HT-29 (cell line): ENCODE measurements around the gene LMCD1. TPM values are rescaled to one million over a fixed set of nuclear protein-coding genes. Genes with fewer than 3 reads are reported as not detected.
A peak's percentile ranks its signal among the peaks of the same experiment; 100 is the strongest.

ENCODE experiments used
- DNase-seq: peaks from one replicate; pipeline ENCODE4 v3.0.0-alpha.2; 2015; ENCODE audit warnings: low spot score
- total RNA-seq: library from RNA; depleted of rRNA; stranded (reverse); fragments of >200 nt; shearing (Covaris generic); gene quantifications from 2 replicates; pipeline ENCODE4 v1.2.3, GENCODE V29; 2014

The LMCD1 gene
- total RNA-seq, 1 experiment from 2014 or later = 7.5 TPM

DNA sequence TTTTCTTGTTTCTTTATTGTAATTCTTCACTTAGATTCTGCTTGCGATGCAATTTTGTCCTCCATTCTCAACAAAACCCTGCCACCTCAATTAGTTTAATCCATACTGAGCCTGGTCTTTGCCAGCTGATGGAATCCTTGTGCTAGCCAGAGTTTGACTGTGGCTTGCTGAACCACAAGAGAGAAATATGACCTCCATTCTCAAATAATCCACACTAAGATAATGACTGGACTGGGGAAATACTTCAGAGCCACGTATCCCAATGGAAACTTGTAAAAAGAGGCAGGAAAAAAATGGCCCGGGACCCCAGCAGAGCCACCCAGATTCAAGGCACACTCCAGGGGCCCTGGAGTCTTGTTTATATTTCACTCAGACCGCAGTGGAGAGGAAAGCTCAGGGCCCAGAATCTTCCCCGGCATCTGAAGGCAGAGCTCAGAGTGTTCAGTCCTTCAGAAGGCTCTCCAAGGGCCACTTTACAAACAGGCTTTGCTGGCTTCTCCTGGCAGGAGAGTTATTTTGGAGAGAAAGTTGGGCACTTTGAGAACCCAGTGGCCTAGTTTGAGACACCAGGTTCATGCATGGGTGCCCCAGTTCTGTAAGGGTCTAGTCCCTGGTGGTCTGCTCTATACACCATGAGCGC, 80.3 kb downstream of the LMCD1 start:
- no peak for DNase-seq

DNA sequence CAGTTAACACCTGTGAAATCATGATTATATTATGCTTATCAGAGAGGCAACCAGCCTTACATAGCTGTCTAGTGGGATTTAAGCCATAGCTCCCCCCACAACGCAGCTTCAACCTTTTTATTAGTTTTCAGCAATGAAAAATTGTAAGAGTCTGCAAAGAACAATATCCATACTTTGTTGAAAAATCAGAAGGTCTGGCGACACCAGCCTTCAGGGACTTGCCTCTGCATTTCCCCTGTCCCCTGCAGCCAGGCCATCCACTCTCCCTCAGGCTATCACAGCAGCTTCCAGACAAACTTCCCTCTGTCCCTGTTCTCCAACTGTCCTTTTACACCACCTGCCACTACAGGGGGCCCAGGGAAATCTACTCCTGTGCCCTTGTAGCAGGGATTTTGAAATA, 83.0 kb downstream of the LMCD1 start:
- no peak for DNase-seq

DNA sequence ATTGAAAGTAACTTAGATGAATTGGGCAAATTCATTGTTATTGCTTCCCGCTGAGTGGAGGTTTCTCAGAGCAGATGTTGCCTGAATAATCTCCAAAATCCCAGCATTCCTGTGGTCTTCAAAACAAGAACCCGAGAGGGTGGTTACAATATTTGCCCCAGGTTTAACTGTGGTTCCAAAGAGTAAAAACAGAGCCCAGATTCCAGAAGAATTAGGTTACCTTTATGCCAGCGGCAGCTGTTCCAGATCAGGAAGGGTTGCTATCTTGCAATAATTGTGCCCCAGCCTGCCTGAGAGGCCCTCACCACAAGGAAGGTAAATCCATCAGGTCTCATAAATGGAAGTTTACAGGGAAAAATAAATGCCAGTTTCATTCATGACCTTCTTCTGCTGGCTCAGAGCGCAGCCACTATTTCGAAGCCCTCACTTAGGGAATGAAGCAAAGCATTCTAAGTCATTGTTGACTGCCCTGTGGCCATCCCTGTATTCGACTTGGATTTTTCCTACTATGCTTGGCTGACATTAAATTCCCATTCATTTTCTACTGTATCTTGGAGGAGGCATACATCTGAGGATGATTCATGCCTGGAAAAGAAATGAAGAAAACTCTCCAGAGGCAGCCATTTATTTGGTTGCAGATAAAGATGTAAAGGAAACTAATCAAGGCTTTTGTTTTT, 88.4 kb downstream of the LMCD1 start:
- no peak for DNase-seq

DNA sequence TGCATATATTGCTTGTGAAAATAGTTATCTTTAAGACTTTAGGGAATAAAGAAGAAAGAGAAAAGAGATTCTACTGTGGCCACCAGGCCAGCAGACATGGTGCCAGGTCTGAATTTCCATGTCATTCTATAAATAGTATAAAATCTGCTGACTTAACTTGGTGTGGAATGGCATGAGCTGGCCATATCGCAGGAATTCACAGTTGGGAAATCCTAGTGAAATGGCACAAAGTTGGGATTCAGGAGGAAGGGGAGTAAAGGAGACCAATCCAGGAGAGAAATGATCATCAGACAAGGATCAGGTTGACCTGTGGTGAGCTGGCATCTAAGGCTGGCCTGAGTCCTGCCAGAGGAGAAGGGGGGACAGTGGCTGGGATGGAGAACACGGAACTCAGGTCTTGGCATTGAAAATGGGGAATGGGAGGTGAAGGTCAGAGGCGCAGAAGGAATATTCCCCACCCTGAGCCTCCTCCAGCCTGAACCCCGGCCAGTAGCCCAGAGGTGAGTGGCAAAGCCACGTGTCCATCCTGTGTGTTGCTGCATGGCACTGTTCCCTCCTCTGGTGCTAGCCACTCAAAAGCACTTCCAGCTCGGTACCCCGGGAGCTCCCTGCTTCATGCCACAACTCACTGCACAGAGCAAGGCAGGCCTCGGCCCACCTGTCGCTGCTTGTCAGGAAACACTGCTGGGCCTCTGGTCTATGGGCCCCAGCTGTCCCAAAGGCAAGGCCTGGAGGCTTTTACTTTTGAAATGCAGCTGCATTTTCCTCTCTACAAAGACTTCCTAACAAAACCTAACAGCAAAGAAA, 91.6 kb downstream of the LMCD1 start:
- DNase-seq = no peak

DNA sequence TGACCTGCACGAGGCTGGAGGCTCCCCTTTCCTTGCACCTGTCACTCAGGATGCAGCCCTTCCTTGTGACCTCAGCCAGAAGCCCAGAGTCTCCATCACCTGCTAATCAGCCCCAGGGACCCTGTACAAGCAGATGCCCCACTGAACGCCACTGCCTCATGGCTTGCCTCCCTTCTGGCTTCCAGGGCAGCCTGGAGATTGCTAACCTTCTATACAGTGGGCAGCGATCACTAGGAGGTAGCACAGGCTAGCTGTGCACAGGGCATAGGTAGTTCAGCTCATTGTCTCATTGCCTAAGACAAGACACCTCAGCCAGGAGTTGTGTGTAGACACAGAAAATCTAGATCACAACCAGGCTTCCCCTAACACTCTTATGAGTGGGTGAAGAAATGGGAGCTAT, 93.6 kb downstream of the LMCD1 start:
- DNase-seq = no peak

DNA sequence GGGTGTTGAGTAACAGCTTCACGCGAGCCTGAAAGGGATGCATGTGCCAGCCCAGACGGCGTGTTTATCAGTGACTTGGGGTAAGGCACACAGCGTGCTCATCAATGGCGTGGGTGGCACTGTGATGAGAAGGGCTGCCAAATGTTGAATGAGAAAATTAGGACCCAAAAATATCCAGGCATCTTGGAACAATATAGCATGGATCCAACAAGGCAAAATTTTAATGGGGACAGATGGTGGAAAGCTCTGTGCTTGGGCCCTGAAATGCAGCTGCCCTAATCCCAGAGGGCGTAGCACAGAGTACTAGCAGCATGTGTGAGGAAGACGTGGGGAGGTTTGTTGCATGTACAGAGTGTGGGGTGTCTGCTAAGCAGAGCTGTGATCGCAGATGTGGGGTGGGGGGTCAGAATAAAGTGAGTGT, 94.1 kb downstream of the LMCD1 start:
- DNase-seq = no peak

DNA sequence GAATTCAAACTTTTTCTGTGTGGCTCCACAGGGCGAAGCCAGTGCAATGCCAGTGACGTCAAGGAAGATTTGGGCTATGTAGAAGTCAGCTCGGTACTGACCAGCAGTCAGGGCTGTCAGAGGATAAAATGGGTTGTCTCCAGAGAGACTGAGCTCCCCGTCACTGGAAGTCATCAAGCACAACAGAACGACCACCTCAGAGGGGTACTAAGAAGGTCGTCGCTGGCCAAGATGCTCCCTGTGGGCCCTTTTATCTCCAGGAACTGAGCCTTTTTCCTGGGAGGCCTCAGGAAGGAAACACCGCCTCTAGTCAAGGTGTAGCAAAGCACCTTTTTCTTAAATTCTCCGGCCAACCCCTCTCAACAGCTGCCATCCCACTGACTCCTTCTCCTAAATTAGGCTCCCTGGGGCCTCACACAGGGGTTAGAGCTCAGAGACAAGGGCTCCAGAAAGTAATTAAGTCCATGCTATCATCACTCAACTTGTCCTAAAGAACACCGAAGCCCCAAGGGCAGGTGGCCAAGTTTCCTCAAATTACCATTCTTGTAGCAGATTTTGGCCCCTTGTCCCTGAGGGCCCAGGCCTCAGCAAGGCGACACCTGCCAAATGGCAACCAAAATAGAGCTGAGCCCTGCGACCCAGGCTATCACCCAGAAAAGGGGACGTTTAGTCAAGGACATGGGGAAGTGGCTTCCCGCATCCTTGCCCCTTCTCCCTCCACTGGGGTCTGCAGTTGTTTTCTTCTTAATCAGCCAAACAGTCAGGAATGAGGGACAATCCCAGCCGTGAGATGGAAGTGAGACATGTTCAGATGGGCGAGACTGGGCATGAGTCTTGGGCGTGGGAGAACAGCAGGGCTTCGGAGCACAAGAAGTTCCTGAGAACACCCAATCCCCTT, 94.9 kb downstream of the LMCD1 start:
- DNase-seq = no peak

DNA sequence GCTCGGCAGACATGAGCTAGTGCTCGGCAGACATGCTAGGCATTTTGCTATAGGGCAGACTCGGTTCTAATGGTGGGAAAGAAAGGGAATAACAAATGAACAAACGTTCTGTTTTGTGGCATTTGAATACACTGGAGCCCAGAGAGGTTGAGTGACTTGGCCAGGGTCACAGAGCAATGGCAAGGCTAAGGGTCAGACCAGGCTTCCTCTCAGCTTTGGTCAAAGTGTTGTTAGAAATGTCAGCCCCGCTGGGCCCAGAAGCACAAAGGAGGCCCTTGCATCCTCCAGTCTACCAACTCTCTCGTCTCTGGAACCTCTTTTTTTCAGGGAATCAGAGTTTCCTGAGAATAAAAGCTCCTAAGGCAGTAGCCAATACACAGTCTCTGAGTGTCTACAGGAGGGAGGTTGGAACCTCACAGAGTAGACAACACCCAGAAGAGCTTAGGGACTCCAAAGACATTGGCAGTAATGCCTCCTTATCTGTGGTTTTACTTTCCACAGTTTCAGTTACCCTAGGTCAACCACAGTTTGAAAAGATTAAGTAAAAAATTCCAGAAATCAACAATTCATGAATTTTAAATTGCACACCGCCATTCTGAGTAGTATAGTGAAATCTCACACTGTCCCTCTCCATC, 95.7 kb downstream of the LMCD1 start:
- no peak for DNase-seq

DNA sequence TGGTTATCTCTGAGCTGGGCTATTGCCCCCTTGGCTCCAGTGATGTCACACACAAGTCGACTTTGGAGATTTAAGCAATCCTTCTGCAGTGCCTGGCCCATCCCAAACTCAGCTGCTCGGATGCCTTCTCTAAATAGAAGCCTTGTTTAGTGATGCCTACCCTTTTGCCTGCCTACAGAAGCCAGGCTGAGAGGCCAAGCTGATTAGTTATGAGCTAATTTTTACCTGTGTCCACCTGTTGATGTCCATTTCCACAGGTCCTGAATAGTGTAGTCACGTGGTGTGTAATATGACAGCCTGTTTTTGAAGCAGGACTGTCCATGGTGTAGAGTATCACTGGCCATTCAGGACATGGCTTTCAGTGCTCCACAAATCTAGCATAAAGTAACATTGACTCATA, 97.5 kb downstream of the LMCD1 start:
- no peak for DNase-seq

DNA sequence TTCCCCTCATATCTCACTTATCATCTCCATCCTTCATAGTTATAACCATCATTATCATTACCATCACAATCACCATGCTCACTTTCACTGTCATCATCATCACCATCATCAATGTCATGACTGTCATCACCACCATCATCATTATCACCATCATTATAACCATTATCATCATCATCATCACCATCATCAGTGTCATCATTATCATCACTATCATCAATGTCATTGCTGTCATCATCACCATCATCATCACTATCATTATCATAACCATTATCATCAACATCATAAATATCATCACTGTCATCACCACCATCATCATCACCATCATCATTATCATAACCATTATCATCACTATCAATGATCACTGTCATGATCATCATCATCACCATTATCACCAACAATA, 98.8 kb downstream of the LMCD1 start:
- DNase-seq = no peak

DNA sequence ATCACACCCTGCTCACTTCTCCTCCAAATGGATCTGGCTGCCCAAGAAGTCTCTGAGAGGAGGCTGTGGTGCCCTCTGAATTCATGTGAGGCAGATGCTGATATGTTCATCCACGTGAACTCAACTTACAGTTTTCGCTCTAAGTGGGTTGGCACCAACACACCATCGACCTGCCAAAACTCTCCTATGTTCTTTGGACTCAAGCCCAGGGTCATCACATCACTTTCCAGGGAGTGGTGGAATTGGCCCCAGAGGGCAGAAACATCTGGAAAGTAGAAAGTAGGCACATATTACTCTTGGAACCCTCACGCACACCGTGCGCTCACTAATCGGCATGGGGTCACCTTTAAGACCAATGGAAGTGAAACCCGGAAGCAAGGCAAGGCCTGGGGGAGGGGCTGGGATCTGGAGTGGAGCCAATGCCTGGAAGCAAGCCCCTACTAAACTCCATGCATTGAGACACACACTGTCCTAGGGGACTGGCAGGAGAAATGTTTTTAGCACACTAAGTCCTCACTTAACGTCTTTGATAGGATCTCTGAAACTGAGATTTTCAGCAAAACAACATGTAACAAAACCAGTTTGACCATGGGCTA, 101.6 kb downstream of the LMCD1 start:
- DNase-seq = no peak

DNA sequence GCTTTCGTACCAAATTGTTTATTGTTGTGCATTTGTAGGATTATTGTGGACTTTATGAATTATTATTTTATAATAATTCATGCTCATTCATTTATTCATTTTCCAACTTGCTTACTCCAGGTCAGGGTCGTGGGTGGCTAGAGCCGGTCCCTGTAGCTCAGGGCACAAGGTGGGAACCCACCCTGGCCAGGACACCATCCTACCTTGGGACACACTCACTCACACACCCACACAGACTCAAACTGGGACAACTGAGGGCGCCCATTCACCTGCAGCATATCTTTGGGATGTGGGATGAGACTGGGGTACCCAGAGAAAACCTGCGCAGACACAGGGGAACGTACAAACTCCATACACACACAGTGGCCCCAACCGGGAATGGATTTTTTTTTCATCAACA, 102.4 kb downstream of the LMCD1 start:
- no peak for DNase-seq

DNA sequence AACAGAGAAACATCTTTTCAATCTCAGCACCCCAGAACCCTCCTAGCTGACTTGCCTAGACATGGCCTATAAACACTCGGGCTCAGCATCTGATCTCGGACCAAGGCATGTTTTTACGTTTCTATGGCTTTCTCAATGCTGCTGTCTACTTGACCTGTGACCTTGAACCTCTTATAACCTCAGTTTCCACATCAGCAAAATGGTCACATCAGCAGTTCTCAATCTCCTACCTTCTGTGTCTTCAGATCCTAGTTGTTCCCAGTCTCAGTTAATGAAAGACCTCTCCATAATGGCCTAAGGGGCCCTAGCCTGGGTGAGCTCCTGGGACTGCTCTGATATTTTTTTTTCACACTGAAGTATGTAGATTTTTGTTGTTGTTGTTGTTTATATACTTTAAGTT, 103.4 kb downstream of the LMCD1 start:
- DNase-seq = no peak

DNA sequence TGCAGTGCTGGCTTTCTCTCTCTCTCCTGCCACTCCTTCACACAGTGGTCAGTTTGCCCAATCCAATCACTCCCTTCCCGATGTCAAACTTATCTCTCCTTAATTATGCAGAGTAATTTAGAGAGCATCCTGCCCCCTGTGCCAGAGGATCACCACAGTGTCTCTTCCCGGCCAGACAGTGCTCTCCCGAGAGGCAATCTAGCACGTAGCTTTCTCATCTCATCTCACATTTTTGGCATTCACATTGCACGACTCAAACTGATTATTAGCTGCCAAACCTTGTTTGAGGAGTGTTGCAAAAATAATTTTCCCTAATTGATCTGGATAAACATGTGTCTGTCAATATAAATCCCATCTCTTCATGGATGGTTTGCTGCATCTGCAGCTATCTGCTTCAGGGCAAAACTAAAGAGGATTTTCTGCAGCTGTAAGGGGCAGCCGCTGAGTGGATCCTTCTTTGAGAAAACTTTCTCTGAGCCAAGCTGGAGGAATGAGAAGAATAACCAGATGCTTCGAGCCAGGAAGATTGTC, 105.1 kb downstream of the LMCD1 start:
- no peak for DNase-seq

DNA sequence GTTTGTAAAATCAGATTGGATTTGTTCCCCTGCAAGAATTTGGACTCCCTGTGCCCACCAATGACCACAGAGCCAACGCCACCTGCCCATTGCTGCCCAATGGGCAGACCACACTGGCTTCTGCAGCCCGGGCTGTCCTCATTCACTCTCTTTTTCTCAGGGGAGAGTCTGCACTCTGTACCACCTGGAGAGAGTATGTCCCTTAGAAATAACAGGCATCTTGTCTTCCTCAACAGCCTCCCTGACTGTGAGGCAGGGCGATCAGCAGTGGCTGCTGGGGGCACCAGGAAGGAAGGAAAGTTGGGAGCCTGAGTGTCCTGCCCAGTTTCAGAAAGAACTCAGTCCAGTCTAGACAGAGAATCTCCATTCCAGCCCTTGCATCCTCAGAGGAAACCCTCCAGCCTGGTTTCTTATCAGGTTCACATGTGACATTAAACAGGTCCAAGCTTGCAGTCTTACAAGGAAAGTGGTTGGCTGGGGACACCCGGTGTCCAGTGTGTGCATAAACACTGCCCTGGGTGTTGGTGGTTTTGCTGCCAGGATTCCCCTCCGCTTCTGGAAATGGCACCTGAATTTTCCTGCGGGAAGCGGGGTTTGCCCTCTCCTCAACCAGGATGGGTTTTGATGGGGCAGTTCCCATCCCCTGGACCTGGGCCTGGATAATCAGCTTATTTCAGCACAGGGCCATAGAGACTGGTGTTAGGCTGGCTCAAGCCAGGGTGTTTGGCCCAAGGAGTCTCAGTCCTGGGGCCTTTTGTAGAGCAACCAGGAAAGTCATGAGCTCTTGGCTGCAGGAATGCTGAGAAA, 105.8 kb downstream of the LMCD1 start:
- DNase-seq = peak; percentile 45

DNA sequence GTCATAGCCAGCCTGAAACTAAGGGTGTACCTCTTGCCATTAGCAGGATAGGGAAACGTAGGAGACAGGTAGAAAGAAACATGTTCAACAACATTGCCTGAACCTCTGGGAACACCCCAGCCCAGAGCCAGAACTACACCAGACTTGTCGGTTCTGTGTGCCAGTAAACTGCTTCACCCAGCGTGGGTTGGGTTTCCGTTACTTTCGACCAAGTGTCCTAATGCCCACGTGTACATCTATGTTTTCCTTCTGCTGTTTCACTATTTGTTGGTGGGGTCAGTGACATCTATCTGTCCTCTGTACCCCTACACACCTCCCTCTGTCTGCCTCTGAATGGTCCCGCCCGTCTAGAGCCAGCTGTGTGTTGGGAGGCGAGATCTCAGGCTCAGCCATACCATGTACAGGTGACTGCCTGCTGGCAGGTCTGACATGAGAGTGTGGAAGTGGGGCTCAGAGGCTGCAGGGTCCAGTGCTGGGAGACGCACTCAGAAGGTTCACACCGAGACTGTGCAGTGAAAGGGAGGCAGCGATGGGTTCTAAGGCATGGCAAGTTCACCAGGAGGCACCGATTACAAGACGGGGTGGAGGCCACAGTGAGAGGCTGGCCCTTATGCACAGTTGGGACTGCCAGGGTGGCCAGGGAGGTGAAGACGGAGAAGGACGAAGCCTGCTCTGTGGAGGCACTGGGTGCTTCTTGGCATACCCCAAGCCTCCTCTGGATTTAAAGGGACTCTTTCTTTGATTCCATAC, 106.6 kb downstream of the LMCD1 start:
- DNase-seq = no peak

DNA sequence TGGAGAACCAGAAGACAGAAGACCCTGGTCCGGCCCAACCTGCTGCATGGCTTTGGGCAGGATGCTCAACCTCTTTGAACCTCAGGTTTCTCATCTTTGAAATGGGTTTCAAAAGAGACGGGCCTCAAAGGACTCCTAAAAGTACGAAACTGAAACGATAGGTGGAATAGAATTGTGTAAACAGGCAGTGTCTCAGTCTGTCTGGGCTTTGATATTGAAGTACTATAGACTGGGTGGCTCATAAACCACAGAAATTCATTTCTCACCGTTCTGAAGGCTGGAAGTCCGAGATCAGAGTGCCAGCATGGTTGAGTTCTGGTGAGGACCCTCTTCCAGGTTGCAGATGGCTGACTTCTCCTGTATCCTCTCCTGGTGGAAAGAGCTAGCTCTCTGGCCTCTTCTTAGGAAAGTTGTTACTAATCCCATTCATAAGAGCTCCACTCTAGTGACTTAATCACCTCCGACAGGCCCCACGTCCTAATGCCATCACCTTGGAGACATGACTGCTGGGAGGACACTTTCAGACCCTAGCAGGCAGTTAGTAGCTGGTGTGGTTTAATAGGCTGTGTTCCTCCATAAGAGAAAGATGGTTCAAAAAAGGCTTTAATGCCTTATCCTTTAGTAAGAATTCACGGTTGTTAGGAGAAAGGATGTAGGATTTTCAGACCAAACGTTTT, 107.3 kb downstream of the LMCD1 start:
- DNase-seq = no peak

DNA sequence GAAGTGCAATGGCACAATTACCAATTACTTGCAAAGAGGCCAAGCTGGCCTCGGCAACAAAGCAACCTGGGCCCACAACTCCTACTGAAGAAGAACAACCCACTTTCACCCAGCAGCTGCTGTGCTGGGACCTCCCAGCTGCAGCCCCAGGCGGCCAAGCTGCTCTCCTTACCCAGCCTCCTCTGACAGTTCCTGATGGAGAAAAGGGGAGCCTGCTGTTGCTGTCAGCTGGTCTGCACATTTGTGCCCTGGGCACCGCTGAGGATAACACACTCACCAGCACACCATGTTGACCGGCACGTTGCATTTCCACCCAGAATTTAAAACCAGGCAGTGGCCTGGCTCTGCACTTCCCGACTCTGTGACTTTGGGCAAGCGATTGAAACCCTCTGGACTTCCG, 109.3 kb downstream of the LMCD1 start:
- DNase-seq = no peak
